ENCODE data around the gene PRM3.

PRM3 gene

GRCh38 chr16:11258553-11259492 lies 14.6 kb downstream of the PRM3 start:
- no peak for TF ChIP-seq CTCF (conservative IDR thresholded peaks at IDR 0.05; ENCODE audit: low read depth)
- no peak overlapping the region for H3K27ac ChIP-seq
- CTCF ChIA-PET, result interaction anchor here (0.6 kb wide), 1 partner anchor 200 kb away, joined by 4 read pairs; no protein-coding TSS in a partner anchor
- POLR2A ChIA-PET (ENCODE audit: low non-redundant PET), result no interaction called here
- no peak for DNase-seq (ENCODE audit: low spot score)

- peak; percentile 78 for DNase-seq (ENCODE audit: low spot score)
- ChIA-PET CTCF (interaction anchor here (0.6 to 2.3 kb wide), 6 partner anchors 11 to 414 kb away, joined by 3 to 8 read pairs (median 3); partner anchors contain the start of gene TNP2), POLR2A (ENCODE audit: low non-redundant PET) (no interaction called here)
- peak overlapping the region; percentile 87 for H3K27ac ChIP-seq
- peak; percentile 79 for TF ChIP-seq CTCF (conservative IDR thresholded peaks at IDR 0.05; ENCODE audit: low read depth)
Measured at GRCh38 chr16:11257131-11257938, 16.1 kb downstream of the PRM3 start.

GRCh38 chr16:11256661-11257130 lies 16.7 kb downstream of the PRM3 start:
- CTCF ChIA-PET, result interaction anchor here (0.6 to 2.3 kb wide), 14 partner anchors 12 to 415 kb away, joined by 3 to 8 read pairs (median 3); partner anchors contain the start of gene TNP2
- H3K27ac ChIP-seq, result peak overlapping the region; percentile 87

GRCh38 chr16:11255737-11256660 lies 17.4 kb downstream of the PRM3 start, which contains the start of gene SOCS1:
Gene SOCS1 (minus strand): TSS chr16:11256204. CDS start chr16:11255478, 726 bp downstream.
- peak; percentile 82 for DNase-seq (ENCODE audit: low spot score)
- TF ChIP-seq CTCF (conservative IDR thresholded peaks at IDR 0.05; ENCODE audit: low read depth), result peak; percentile 91
- H3K27ac ChIP-seq, result peak within 1 kb of the TSS; percentile 87
- CTCF ChIA-PET, result interaction anchor here (0.6 to 2.3 kb wide), 32 partner anchors 9 to 454 kb away, joined by 3 to 9 read pairs (median 4); partner anchors contain the start of genes DEXI and TNP2
- POLR2A ChIA-PET (ENCODE audit: low non-redundant PET), result interaction anchor here (0.6 to 1.1 kb wide), 7 partner anchors 102 to 285 kb away, joined by 3 to 5 read pairs (median 4); no protein-coding TSS in a partner anchor

More at GRCh38 chr16:11256661-11257130, 16.7 kb downstream of the PRM3 start:
- POLR2A ChIA-PET (ENCODE audit: low non-redundant PET), result interaction anchor here (0.6 to 1.1 kb wide), 6 partner anchors 101 to 286 kb away, joined by 3 to 5 read pairs (median 4); no protein-coding TSS in a partner anchor
- peak; percentile 27 for DNase-seq (ENCODE audit: low spot score)
- no peak for TF ChIP-seq CTCF (conservative IDR thresholded peaks at IDR 0.05; ENCODE audit: low read depth)

- peak; percentile 42 for DNase-seq (ENCODE audit: low spot score)
- POLR2A ChIA-PET (ENCODE audit: low non-redundant PET), result interaction anchor here (1.1 kb wide), 3 partner anchors 104 to 263 kb away, joined by 3 to 4 read pairs (median 3); no protein-coding TSS in a partner anchor
- peak overlapping the region; percentile 87 for H3K27ac ChIP-seq
- CTCF ChIA-PET, result interaction anchor here (0.6 to 2.3 kb wide), 30 partner anchors 9 to 454 kb away, joined by 3 to 9 read pairs (median 4); partner anchors contain the start of genes DEXI and TNP2
- no peak for TF ChIP-seq CTCF (conservative IDR thresholded peaks at IDR 0.05; ENCODE audit: low read depth)
Measured at GRCh38 chr16:11254913-11255736, 18.3 kb downstream of the PRM3 start.
